ENCODE results near the gene FAM83E. TPM values are rescaled to one million over a fixed set of nuclear protein-coding genes. Genes with fewer than 3 reads are reported as not detected.

Gene FAM83E
- total and polyA plus RNA-seq, 2 of the 8 experiments (the other 6 are each of a cell fraction or from before 2014, with no cell fraction given), result 1.8 to 5.3 TPM

GRCh38 chr19:48578891-48579290 lies 36.0 kb downstream of the FAM83E start:
- no peaks in the 10 kb centered on the region; a peak in 1 of 7 replicates for H3K27me3 ChIP-seq (replicated peaks in 1 of 4; ENCODE audit: control insufficient read depth in 3 of 4, extremely low read depth in 1 of 4, insufficient read depth in 3 of 4, low read length in 3 of 4)
- no peaks in the 10 kb centered on the region for H3K36me3 ChIP-seq (ENCODE audit: control insufficient read depth in 2 of 4, insufficient read depth in 4 of 4, low read length in 3 of 4)
- FAIRE-seq (no peak), DNase-seq (ENCODE audit: low read depth in 1 of 2, low spot score in 2 of 2) (no peak)
- no peak overlapping the region for H3K4me2 ChIP-seq (ENCODE audit: insufficient read depth in 1 of 2, low read depth in 2 of 2, low read length in 2 of 2)
- H3K27ac ChIP-seq (ENCODE audit: low read depth, low read length), result no peak overlapping the region
- H2BK15ac ChIP-seq (ENCODE audit: low read length), result no peak overlapping the region
- H3K14ac ChIP-seq (ENCODE audit: insufficient read length), result no peak overlapping the region
- 86% methylated on average over 3 of the region's 3 CpGs; no CpG with 5 or more reads in 1 of the 2 experiments for WGBS, 2 experiments (ENCODE audit: extremely low coverage in 1 of 2, insufficient coverage in 1 of 2, insufficient read length in 1 of 2, insufficient replicate concordance in 2 of 2, low coverage in 1 of 2, low lambda C conversion rate in 2 of 2, missing lambda C conversion rate in 1 of 2)
- TF ChIP-seq JUND (IDR thresholded peaks at IDR 0.05; ENCODE audit: low read length) (no peak), ZNF274 (IDR thresholded peaks at IDR 0.05; ENCODE audit: borderline replicate concordance, extremely low read depth, low read length) (no peak), BRCA1 (IDR thresholded peaks at IDR 0.05; ENCODE audit: low read depth, low read length) (no peak), CTBP2 (IDR thresholded peaks at IDR 0.05; ENCODE audit: borderline replicate concordance, insufficient read depth, insufficient read length, low read length) (no peak), HDAC2 (IDR thresholded peaks at IDR 0.05; ENCODE audit: borderline replicate concordance in 1 of 2, low read depth in 2 of 2, low read length in 2 of 2) (no peak), RXRA (IDR thresholded peaks at IDR 0.05; ENCODE audit: insufficient read depth, low read depth, low read length) (no peak), YY1 (IDR thresholded peaks at IDR 0.05; ENCODE audit: low read depth, low read length) (no peak), TAF1 (IDR thresholded peaks at IDR 0.05; ENCODE audit: low read depth, low read length) (no peak), PHF8 (conservative IDR thresholded peaks at IDR 0.05; ENCODE audit: low read depth, low read length) (no peak), CHD1 (IDR thresholded peaks at IDR 0.05; ENCODE audit: low read depth, low read length) (no peak), CBX5 (IDR thresholded peaks at IDR 0.05; ENCODE audit: low read depth, low read length) (no peak), CREB1 (IDR thresholded peaks at IDR 0.05) (no peak), BCL11A (IDR thresholded peaks at IDR 0.05; ENCODE audit: low read depth in 2 of 2, low read length in 2 of 2) (no peak), KDM5A (IDR thresholded peaks at IDR 0.05; ENCODE audit: low read length) (no peak)
- H4K5ac ChIP-seq (ENCODE audit: insufficient read length, low read depth, low read length), result no peak overlapping the region
- no peaks in the 10 kb centered on the region for H3K79me2 ChIP-seq (ENCODE audit: control insufficient read depth in 1 of 2, insufficient read depth in 2 of 2, low read length in 2 of 2)
- no peak overlapping the region for H2BK20ac ChIP-seq (ENCODE audit: low read length)
- no peak overlapping the region for H2BK12ac ChIP-seq (ENCODE audit: low read depth, low read length)
- no peak overlapping the region for H2AK5ac ChIP-seq (ENCODE audit: low read depth, low read length)
- no peak overlapping the region for H2BK120ac ChIP-seq (replicated peaks; ENCODE audit: low read depth, low read length)
- H3K4ac ChIP-seq (replicated peaks; ENCODE audit: insufficient read length, low read depth, low read length), result no peak overlapping the region
- no peaks in the 10 kb centered on the region for H3K9me3 ChIP-seq (ENCODE audit: insufficient read depth in 2 of 2, low read depth in 1 of 2, low read length in 1 of 2)
- POLR2A ChIA-PET (ENCODE audit: partially characterized antibody), result interaction anchor here (1.2 kb wide), 1 partner anchor 17 kb away, joined by 4 read pairs; no protein-coding TSS in a partner anchor
- H3K56ac ChIP-seq (replicated peaks; ENCODE audit: insufficient read length, low read depth, low read length), result no peak overlapping the region
- CTCF ChIA-PET (ENCODE audit: partially characterized antibody), result interaction anchor here (1.0 to 16.8 kb wide), 4 partner anchors 10 to 72 kb away, joined by 3 to 353 read pairs (median 10); no protein-coding TSS in a partner anchor
- H3K18ac ChIP-seq (ENCODE audit: extremely low read depth, low read length), result no peak overlapping the region
- no peak overlapping the region for H3K4me3 ChIP-seq (ENCODE audit: extremely low read depth in 1 of 4, insufficient read depth in 2 of 4, low read depth in 3 of 4, low read length in 4 of 4)
- 0 out of 7 replicates have a peak, but pooled peaks cover 0 to under 1% (median 0%) of the 10 kb centered on the region in 4 experiments for H3K4me1 ChIP-seq (replicated peaks in 1 of 4; ENCODE audit: control insufficient read depth in 3 of 4, insufficient read depth in 4 of 4, low read length in 3 of 4)
- no peak overlapping the region for H4K8ac ChIP-seq (ENCODE audit: extremely low read depth, insufficient read depth, low read length)
- H2AFZ ChIP-seq (ENCODE audit: low read length), result no peak overlapping the region
- H3K23ac ChIP-seq (ENCODE audit: insufficient read length), result no peak overlapping the region
- H3K23me2 ChIP-seq (ENCODE audit: low read depth, low read length), result no peaks in the 10 kb centered on the region
- H4K91ac ChIP-seq (replicated peaks; ENCODE audit: insufficient read length, low read length), result no peak overlapping the region
- H3K9ac ChIP-seq (replicated peaks in 1 of 4; ENCODE audit: extremely low read depth in 1 of 4, low read depth in 3 of 4, low read length in 3 of 4), result no peak overlapping the region
- no peaks in the 10 kb centered on the region for H4K20me1 ChIP-seq (replicated peaks in 1 of 2; ENCODE audit: control insufficient read depth in 1 of 2, insufficient read depth in 2 of 2, low read length in 2 of 2)
- no peaks in the 10 kb centered on the region for H3K79me1 ChIP-seq (ENCODE audit: low read depth, low read length)
- H2BK5ac ChIP-seq (ENCODE audit: low read depth, low read length), result no peak overlapping the region
